ENCODE measurements around the gene RALGAPA2.

DNA sequence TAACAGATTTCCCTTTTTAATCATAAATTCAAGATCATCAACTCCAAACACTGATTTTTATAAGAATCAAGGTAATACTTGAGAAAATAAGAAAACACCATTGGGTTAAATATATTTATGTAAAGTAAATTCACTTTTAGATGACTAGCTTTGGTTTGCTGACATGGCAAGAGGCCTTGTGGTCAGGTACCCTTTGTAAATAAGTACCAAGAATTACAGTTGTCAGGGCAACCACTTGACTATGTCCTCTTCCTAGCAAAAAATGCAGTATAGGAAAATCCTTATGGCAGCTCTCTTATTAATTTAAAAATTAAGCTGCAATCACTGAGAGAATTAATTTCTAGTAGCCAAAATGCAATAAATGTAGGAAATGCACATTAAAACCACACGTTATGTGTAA lies 190.7 kb downstream of the RALGAPA2 start:
- TF ChIP-seq, protein P1, sequence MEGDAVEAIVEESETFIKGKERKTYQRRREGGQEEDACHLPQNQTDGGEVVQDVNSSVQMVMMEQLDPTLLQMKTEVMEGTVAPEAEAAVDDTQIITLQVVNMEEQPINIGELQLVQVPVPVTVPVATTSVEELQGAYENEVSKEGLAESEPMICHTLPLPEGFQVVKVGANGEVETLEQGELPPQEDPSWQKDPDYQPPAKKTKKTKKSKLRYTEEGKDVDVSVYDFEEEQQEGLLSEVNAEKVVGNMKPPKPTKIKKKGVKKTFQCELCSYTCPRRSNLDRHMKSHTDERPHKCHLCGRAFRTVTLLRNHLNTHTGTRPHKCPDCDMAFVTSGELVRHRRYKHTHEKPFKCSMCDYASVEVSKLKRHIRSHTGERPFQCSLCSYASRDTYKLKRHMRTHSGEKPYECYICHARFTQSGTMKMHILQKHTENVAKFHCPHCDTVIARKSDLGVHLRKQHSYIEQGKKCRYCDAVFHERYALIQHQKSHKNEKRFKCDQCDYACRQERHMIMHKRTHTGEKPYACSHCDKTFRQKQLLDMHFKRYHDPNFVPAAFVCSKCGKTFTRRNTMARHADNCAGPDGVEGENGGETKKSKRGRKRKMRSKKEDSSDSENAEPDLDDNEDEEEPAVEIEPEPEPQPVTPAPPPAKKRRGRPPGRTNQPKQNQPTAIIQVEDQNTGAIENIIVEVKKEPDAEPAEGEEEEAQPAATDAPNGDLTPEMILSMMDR (IDR thresholded peaks at IDR 0.05): no peak
- TF ChIP-seq POLR2AphosphoS5 (IDR thresholded peaks at IDR 0.05; ENCODE audit: low read depth, low read length): no peak
- TF ChIP-seq, protein P2, sequence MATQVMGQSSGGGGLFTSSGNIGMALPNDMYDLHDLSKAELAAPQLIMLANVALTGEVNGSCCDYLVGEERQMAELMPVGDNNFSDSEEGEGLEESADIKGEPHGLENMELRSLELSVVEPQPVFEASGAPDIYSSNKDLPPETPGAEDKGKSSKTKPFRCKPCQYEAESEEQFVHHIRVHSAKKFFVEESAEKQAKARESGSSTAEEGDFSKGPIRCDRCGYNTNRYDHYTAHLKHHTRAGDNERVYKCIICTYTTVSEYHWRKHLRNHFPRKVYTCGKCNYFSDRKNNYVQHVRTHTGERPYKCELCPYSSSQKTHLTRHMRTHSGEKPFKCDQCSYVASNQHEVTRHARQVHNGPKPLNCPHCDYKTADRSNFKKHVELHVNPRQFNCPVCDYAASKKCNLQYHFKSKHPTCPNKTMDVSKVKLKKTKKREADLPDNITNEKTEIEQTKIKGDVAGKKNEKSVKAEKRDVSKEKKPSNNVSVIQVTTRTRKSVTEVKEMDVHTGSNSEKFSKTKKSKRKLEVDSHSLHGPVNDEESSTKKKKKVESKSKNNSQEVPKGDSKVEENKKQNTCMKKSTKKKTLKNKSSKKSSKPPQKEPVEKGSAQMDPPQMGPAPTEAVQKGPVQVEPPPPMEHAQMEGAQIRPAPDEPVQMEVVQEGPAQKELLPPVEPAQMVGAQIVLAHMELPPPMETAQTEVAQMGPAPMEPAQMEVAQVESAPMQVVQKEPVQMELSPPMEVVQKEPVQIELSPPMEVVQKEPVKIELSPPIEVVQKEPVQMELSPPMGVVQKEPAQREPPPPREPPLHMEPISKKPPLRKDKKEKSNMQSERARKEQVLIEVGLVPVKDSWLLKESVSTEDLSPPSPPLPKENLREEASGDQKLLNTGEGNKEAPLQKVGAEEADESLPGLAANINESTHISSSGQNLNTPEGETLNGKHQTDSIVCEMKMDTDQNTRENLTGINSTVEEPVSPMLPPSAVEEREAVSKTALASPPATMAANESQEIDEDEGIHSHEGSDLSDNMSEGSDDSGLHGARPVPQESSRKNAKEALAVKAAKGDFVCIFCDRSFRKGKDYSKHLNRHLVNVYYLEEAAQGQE (IDR thresholded peaks at IDR 0.05; ENCODE audit: insufficient read depth in 1 of 2, low read depth in 2 of 2, low read length in 1 of 2): no peak
- no peak for TF ChIP-seq SIN3A (IDR thresholded peaks at IDR 0.05; ENCODE audit: borderline replicate concordance, insufficient read depth, low read depth, low read length)
- no peak for TF ChIP-seq TCF7L2 (IDR thresholded peaks at IDR 0.05; ENCODE audit: low read depth, low read length)

Measured in Panc1 (cell line).